Endodermal cell (in vitro differentiated cells): Measurements from ENCODE around the gene FRMPD2. TPM values are rescaled to one million over a fixed set of nuclear protein-coding genes. Genes with fewer than 3 reads are reported as not detected.
A peak's percentile ranks its signal among the peaks of the same experiment; 100 is the strongest.

ENCODE experiments used
- DNase-seq: peaks from one replicate; pipeline ENCODE4 v3.0.0-alpha.2; 2017
- H3K27ac ChIP-seq: 2 replicates; pipeline ENCODE4 v1.5.1; 2013; ENCODE audit warnings: mild to moderate bottlenecking, low read depth, low read length, moderate library complexity
- H3K27me3 ChIP-seq: 2 replicates; pipeline ENCODE4 v1.6.1; 2013; ENCODE audit warnings: mild to moderate bottlenecking, low read length, moderate library complexity; ENCODE audit not compliant: insufficient read depth, control insufficient read depth, poor library complexity, severe bottlenecking
- H3K36me3 ChIP-seq: 2 replicates; pipeline ENCODE4 v1.7.0; 2013; ENCODE audit warnings: mild to moderate bottlenecking, low read length, moderate library complexity; ENCODE audit not compliant: control insufficient read depth, insufficient read depth
- H3K4me1 ChIP-seq: one replicate; pipeline ENCODE4 v1.7.0; 2013; ENCODE audit warnings: low read length; ENCODE audit not compliant: control insufficient read depth, insufficient read depth
- H3K4me3 ChIP-seq: 2 replicates; pipeline ENCODE4 v1.5.1; 2013; ENCODE audit warnings: mild to moderate bottlenecking, low read length, moderate library complexity
- H3K9ac ChIP-seq: 2 replicates; pipeline ENCODE4 v1.6.1; 2013; ENCODE audit warnings: mild to moderate bottlenecking, low read length, moderate library complexity; ENCODE audit not compliant: poor library complexity, severe bottlenecking; ENCODE audit errors: extremely low read depth
- H3K9me3 ChIP-seq: 2 replicates; pipeline ENCODE4 v1.6.1; 2013; ENCODE audit warnings: mild to moderate bottlenecking, low read length, moderate library complexity; ENCODE audit not compliant: control insufficient read depth
- H3K27ac Mint-ChIP-seq: 2 replicates; pipeline ENCODE4 v1.8.0; 2020; ENCODE audit warnings: mixed read lengths
- H3K27me3 Mint-ChIP-seq: 2 replicates; pipeline ENCODE4 v1.8.0; 2021; ENCODE audit warnings: mild to moderate bottlenecking, mixed read lengths; ENCODE audit not compliant: insufficient read depth
- H3K36me3 Mint-ChIP-seq: 2 replicates; pipeline ENCODE4 v1.8.0; 2020; ENCODE audit warnings: low read depth, mixed read lengths
- H3K4me1 Mint-ChIP-seq: 2 replicates; pipeline ENCODE4 v1.8.0; 2020; ENCODE audit warnings: mixed read lengths
- H3K4me3 Mint-ChIP-seq: 2 replicates; pipeline ENCODE4 v1.8.0; 2020; ENCODE audit warnings: mild to moderate bottlenecking, moderate library complexity, mixed read lengths
- H3K9me3 Mint-ChIP-seq: 2 replicates; pipeline ENCODE4 v1.8.0; 2020; ENCODE audit warnings: mild to moderate bottlenecking, mixed read lengths
- CTCF ChIP-seq: fragments of 200-600 bp; sonication (generic); conservative IDR thresholded peaks from 2 replicates; pipeline ENCODE4 v1.5.0; 2021; ENCODE audit warnings: antibody characterized with exemption, mild to moderate bottlenecking
- WGBS, 2 experiments: methylation state at CpG; one replicate each; pipeline versions ENCODE4 v1.1.5 to v1.1.7; 2013; ENCODE audit warnings: missing lambda C conversion rate in 2 of 2, mixed read lengths in 1 of 2; ENCODE audit not compliant: insufficient coverage in 1 of 2, insufficient read length in 1 of 2; 5-methylcytosine and 5-hydroxymethylcytosine counted together
- total RNA-seq, 2 donors: library from RNA; stranded (reverse); fragmentation: NEBNext Ultra II Directional in 1 of 2; extraction: Animal tissue kit (Norgen Biotek cat#: 25700) in 1 of 2; gene quantifications; 2 replicates in 1 of 2; 3 replicates in 1 of 2; pipeline ENCODE4 v1.2.1, GENCODE V29; 2021

Gene FRMPD2
- total RNA-seq, 2 donors from 2014 or later, result 0.44 to 1.5 TPM

- no peak for DNase-seq
- peaks cover 17% of the 10 kb centered on the region for H3K4me1 Mint-ChIP-seq
- Histone ChIP-seq H3K27me3 (peaks cover 21% of the 10 kb centered on the region), H3K9me3 (no peaks in the 10 kb centered on the region), H3K4me3 (peak overlapping the region; percentile 44), H3K27ac (no peak overlapping the region), H3K36me3 (no peaks in the 10 kb centered on the region), H3K9ac (no peak overlapping the region), H3K4me1 (no peaks in the 10 kb centered on the region)
- H3K27ac Mint-ChIP-seq, result no peak overlapping the region
- H3K36me3 Mint-ChIP-seq, result no peaks in the 10 kb centered on the region
- peak overlapping the region; percentile 82 for H3K4me3 Mint-ChIP-seq
- H3K27me3 Mint-ChIP-seq, result peaks cover 26% of the 10 kb centered on the region
- 80 to 83% methylated on average over 9 of the region's 9 CpGs for WGBS, 2 experiments
- TF ChIP-seq CTCF, result no peak
- H3K9me3 Mint-ChIP-seq, result no peaks in the 10 kb centered on the region
Measured at GRCh38 chr10:48305905-48306264, 31.4 kb upstream of the FRMPD2 start.

- Histone ChIP-seq H3K27me3 (peaks cover 21% of the 10 kb centered on the region), H3K36me3 (no peaks in the 10 kb centered on the region), H3K9me3 (no peaks in the 10 kb centered on the region), H3K9ac (no peak overlapping the region), H3K27ac (no peak overlapping the region), H3K4me3 (no peak overlapping the region), H3K4me1 (no peaks in the 10 kb centered on the region)
- Mint-ChIP-seq H3K9me3 (no peaks in the 10 kb centered on the region), H3K4me3 (no peak overlapping the region), H3K4me1 (peaks cover 4% of the 10 kb centered on the region), H3K36me3 (no peaks in the 10 kb centered on the region), H3K27me3 (peaks cover 36% of the 10 kb centered on the region), H3K27ac (no peak overlapping the region)
- no peak for DNase-seq
- TF ChIP-seq CTCF, result no peak
- 89 to 94% methylated on average over 6 to 8 of the region's 8 CpGs for WGBS, 2 experiments
Measured at GRCh38 chr10:48302515-48303476, 28.3 kb upstream of the FRMPD2 start.

GRCh38 chr10:48300556-48300955, 26.1 kb upstream of the FRMPD2 start:
- Histone ChIP-seq H3K9me3 (no peaks in the 10 kb centered on the region), H3K36me3 (no peaks in the 10 kb centered on the region), H3K4me3 (no peak overlapping the region), H3K27me3 (peaks cover 21% of the 10 kb centered on the region), H3K9ac (no peak overlapping the region), H3K4me1 (no peaks in the 10 kb centered on the region), H3K27ac (no peak overlapping the region)
- H3K36me3 Mint-ChIP-seq, result no peaks in the 10 kb centered on the region
- H3K4me3 Mint-ChIP-seq, result no peak overlapping the region
- H3K27ac Mint-ChIP-seq, result no peak overlapping the region
- H3K4me1 Mint-ChIP-seq, result peaks cover 6% of the 10 kb centered on the region
- peak; percentile 67 for TF ChIP-seq CTCF
- no peaks in the 10 kb centered on the region for H3K9me3 Mint-ChIP-seq
- WGBS, 2 experiments, result 76 to 77% methylated on average over 2 of the region's 2 CpGs
- DNase-seq, result peak; percentile 70
- H3K27me3 Mint-ChIP-seq, result peaks cover 33% of the 10 kb centered on the region
